ENCODE results near the gene SLCO3A1.

GRCh38 chr15:91807122-91807521, 46.4 kb upstream of the SLCO3A1 start:
- TF ChIP-seq EZH2phosphoT487 (IDR thresholded peaks at IDR 0.05; ENCODE audit: insufficient read depth, low read depth) (no peak), EZH2 (IDR thresholded peaks at IDR 0.05; ENCODE audit: insufficient read depth, poor library complexity, severe bottlenecking) (no peak)

Data from GM23248 (cell line).